HepG2 (cell line): Measurements from ENCODE around the gene FGD6. TPM values are rescaled to one million over a fixed set of nuclear protein-coding genes. Genes with fewer than 3 reads are reported as not detected.

Source experiments
- ADNP ChIP-seq: sonication (generic); formaldehyde crosslinking; IDR thresholded peaks from 2 replicates; pipeline ENCODE4 v1.4.0; 2020; ENCODE audit warnings: missing genetic modification reagents
- ERF ChIP-seq: IDR thresholded peaks from 2 replicates; pipeline ENCODE4 v1.6.1; 2018; ENCODE audit warnings: missing biosample characterization, missing genetic modification reagents
- HOXA5 ChIP-seq: sonication (generic); formaldehyde crosslinking; IDR thresholded peaks from 2 replicates; pipeline ENCODE4 v1.4.0; 2020; ENCODE audit warnings: missing genetic modification reagents
- KDM2A ChIP-seq: sonication (generic); formaldehyde crosslinking; IDR thresholded peaks from 2 replicates; pipeline ENCODE4 v1.4.0; 2020; ENCODE audit warnings: low read depth, missing genetic modification reagents, borderline replicate concordance
- NPAS2 ChIP-seq: sonication (generic); formaldehyde crosslinking; IDR thresholded peaks from 2 replicates; pipeline ENCODE4 v1.8.0; 2022; ENCODE audit warnings: mild to moderate bottlenecking, missing genetic modification reagents, borderline replicate concordance
- POLR2A ChIP-seq, 2 experiments: IDR thresholded peaks; 2 replicates each; pipeline ENCODE4 v1.6.1; 2011; ENCODE audit warnings: low read depth in 2 of 2, low read length in 2 of 2, mild to moderate bottlenecking in 1 of 2, moderate library complexity in 1 of 2; ENCODE audit not compliant: insufficient read depth in 1 of 2
- RFX3 ChIP-seq: IDR thresholded peaks from 2 replicates; pipeline ENCODE4 v1.6.1; 2016; ENCODE audit warnings: missing biosample characterization, missing genetic modification reagents
- SOX6 ChIP-seq, 2 experiments: fragments of 450-650 bp in 1 of 2; sonication (generic) in 1 of 2; formaldehyde crosslinking in 1 of 2; IDR thresholded peaks; 2 replicates each; pipeline versions ENCODE4 v1.4.0 to v1.6.1; 2017 to 2020; ENCODE audit warnings: antibody characterized with exemption in 1 of 2, mild to moderate bottlenecking in 1 of 2, missing genetic modification reagents in 1 of 2
- ZBTB7A ChIP-seq: sonication (generic); formaldehyde crosslinking; IDR thresholded peaks from 2 replicates; pipeline ENCODE4 v1.8.0; 2022; ENCODE audit warnings: mild to moderate bottlenecking, missing genetic modification reagents
- ZKSCAN8 ChIP-seq: IDR thresholded peaks from 2 replicates; pipeline ENCODE4 v1.6.1; 2016; ENCODE audit warnings: borderline replicate concordance, missing genetic modification reagents, missing compliant biosample characterization
- ZNF382 ChIP-seq: sonication (generic); formaldehyde crosslinking; IDR thresholded peaks from 2 replicates; pipeline ENCODE4 v1.5.0; 2020; ENCODE audit warnings: missing genetic modification reagents, mild to moderate bottlenecking, borderline replicate concordance
- ZNF547 ChIP-seq: sonication (generic); formaldehyde crosslinking; IDR thresholded peaks from 2 replicates; pipeline ENCODE4 v1.5.1; 2020; ENCODE audit warnings: mild to moderate bottlenecking, missing genetic modification reagents
- ZNF615 ChIP-seq: sonication (generic); formaldehyde crosslinking; IDR thresholded peaks from 2 replicates; pipeline ENCODE4 v1.5.0; 2020; ENCODE audit warnings: mild to moderate bottlenecking, missing genetic modification reagents, borderline replicate concordance
- ZZZ3 ChIP-seq: sonication (generic); formaldehyde crosslinking; IDR thresholded peaks from 2 replicates; pipeline ENCODE4 v1.4.0; 2020; ENCODE audit warnings: missing genetic modification reagents, mild to moderate bottlenecking, borderline replicate concordance
- polyA plus RNA-seq, 8 experiments: library from polyadenylated mRNA; depleted of rRNA in 3 of 8; stranded (reverse) in 7 of 8; unstranded in 1 of 8; fragments of >200 nt; fragmentation: Illumina TruSeq in 4 of 8; extraction: Trizol in 4 of 8; gene quantifications; 2 replicates each; pipeline versions ENCODE4 v1.2.1 to v1.2.3, GENCODE V29; 2011 to 2016; ENCODE audit warnings: low read depth in 4 of 8, missing spikeins in 1 of 8, mixed read lengths in 1 of 8; ENCODE audit not compliant: insufficient read depth in 1 of 8
- total RNA-seq, 5 experiments: library from RNA; depleted of rRNA; stranded (reverse); fragments of >200 nt; fragmentation: Illumina TruSeq; extraction: Trizol; gene quantifications; 2 replicates each; pipeline ENCODE4 v1.2.3, GENCODE V29; 2016; ENCODE audit warnings: low read depth in 1 of 5
- TF ChIP-seq, protein P1 (sequence below): sonication (generic); formaldehyde crosslinking; IDR thresholded peaks from 2 replicates; pipeline ENCODE4 v1.4.0; 2020; ENCODE audit warnings: missing genetic modification reagents; ENCODE audit errors: not compliant biosample characterization
- TF ChIP-seq, protein P2 (sequence below): sonication (generic); formaldehyde crosslinking; IDR thresholded peaks from 2 replicates; pipeline ENCODE4 v1.4.0; 2020; ENCODE audit warnings: missing genetic modification reagents
- TF ChIP-seq, protein P3 (sequence below): sonication (generic); formaldehyde crosslinking; IDR thresholded peaks from 2 replicates; pipeline ENCODE4 v1.5.1; 2020; ENCODE audit warnings: mild to moderate bottlenecking, moderate library complexity, missing genetic modification reagents
- TF ChIP-seq, protein P4 (sequence below): sonication (generic); formaldehyde crosslinking; IDR thresholded peaks from 2 replicates; pipeline ENCODE4 v1.5.0; 2020; ENCODE audit warnings: missing genetic modification reagents, mild to moderate bottlenecking, borderline replicate concordance
- TF ChIP-seq, protein P5 (sequence below): sonication (generic); IDR thresholded peaks from 2 replicates; pipeline ENCODE4 v1.6.1; 2016; ENCODE audit warnings: low read depth, borderline replicate concordance

Gene FGD6
- total and polyA plus RNA-seq, 2 of the 13 experiments (the other 11 are each of a cell fraction or from before 2014, with no cell fraction given) = 2.2 to 4.3 TPM

DNA sequence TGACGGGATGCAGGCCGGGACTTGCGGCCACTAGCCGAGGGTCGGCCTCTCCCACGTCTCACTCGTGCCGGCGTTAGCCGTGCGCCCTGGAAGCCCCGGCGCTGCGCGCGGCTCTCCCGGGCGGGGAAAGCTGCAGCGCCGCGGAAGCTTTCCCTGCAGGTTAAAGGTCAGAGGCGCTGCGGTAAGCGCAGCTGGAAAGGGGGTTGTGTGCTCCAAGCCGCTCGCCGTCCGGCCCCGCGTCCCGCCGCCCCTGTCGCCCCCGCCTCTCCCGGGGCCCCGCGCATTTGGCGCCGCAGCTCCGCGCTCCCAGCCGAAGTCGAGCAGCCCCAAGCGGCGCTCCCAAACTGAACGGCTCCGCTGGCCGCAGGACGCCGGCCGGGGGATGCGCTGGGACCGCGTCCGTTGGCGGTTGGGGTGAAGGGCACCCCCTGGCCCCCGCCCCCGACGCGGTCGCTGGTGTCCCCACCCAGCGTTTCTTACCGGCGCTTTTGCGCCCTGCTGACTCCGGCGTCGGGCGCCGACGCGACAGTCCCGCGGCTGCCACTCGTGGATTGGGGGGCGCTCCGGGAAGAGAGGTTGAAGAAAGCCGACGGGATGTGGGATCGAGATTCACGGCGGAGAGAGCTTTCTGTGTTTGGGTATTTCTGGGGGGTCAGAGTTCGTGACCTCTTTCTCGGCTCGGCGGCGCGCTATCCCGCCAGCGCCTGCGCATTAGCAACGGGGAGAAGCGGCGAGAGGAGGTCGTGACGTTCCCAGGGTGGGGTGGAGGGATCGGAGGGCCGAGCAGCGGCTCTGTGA is 144.2 kb downstream of the FGD6 start, which contains the start of gene NR2C1 (continued):
- TF ChIP-seq, protein P1, sequence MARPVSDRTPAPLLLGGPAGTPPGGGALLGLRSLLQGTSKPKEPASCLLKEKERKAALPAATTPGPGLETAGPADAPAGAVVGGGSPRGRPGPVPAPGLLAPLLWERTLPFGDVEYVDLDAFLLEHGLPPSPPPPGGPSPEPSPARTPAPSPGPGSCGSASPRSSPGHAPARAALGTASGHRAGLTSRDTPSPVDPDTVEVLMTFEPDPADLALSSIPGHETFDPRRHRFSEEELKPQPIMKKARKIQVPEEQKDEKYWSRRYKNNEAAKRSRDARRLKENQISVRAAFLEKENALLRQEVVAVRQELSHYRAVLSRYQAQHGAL = no peak
- no peak for TF ChIP-seq SOX6 (IDR thresholded peaks at IDR 0.05)
- TF ChIP-seq SOX6 (CRISPR knock-in tag; IDR thresholded peaks at IDR 0.05) = peak; percentile 54
- TF ChIP-seq KDM2A (CRISPR knock-in tag) = peak; percentile 67
- TF ChIP-seq RFX3 (CRISPR knock-in tag) = no peak
- TF ChIP-seq, protein P2, sequence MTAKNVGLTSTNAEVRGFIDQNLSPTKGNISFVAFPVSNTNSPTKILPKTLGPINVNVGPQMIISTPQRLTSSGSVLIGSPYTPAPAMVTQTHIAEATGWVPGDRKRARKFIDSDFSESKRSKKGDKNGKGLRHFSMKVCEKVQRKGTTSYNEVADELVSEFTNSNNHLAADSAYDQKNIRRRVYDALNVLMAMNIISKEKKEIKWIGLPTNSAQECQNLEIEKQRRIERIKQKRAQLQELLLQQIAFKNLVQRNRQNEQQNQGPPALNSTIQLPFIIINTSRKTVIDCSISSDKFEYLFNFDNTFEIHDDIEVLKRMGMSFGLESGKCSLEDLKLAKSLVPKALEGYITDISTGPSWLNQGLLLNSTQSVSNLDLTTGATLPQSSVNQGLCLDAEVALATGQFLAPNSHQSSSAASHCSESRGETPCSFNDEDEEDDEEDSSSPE = peak; percentile 60; the same call in 1 of the 2 replicates
- TF ChIP-seq ZKSCAN8 (CRISPR knock-in tag) = no peak
- TF ChIP-seq ERF (CRISPR knock-in tag) = no peak; the same call in 1 of the 2 replicates
- TF ChIP-seq, protein P3, sequence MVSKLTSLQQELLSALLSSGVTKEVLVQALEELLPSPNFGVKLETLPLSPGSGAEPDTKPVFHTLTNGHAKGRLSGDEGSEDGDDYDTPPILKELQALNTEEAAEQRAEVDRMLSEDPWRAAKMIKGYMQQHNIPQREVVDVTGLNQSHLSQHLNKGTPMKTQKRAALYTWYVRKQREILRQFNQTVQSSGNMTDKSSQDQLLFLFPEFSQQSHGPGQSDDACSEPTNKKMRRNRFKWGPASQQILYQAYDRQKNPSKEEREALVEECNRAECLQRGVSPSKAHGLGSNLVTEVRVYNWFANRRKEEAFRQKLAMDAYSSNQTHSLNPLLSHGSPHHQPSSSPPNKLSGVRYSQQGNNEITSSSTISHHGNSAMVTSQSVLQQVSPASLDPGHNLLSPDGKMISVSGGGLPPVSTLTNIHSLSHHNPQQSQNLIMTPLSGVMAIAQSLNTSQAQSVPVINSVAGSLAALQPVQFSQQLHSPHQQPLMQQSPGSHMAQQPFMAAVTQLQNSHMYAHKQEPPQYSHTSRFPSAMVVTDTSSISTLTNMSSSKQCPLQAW (CRISPR knock-in tag) = peak; percentile 82
- peak; percentile 40; the same call in 1 of the 2 replicates for TF ChIP-seq ZNF547 (CRISPR knock-in tag)
- TF ChIP-seq ZBTB7A = 0 out of 2 replicates have a peak, but pooled peaks have one; percentile 3
- peak; percentile 69; the same call in 1 of the 2 replicates for TF ChIP-seq ZZZ3 (CRISPR knock-in tag)
- no peak for TF ChIP-seq ADNP
- TF ChIP-seq, protein P4, sequence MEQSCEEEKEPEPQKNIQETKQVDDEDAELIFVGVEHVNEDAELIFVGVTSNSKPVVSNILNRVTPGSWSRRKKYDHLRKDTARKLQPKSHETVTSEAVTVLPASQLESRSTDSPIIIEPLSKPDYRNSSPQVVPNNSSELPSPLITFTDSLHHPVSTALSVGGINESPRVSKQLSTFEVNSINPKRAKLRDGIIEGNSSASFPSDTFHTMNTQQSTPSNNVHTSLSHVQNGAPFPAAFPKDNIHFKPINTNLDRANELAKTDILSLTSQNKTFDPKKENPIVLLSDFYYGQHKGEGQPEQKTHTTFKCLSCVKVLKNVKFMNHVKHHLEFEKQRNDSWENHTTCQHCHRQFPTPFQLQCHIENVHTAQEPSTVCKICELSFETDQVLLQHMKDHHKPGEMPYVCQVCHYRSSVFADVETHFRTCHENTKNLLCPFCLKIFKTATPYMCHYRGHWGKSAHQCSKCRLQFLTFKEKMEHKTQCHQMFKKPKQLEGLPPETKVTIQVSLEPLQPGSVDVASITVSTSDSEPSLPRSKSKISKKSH (CRISPR knock-in tag) = 0 out of 2 replicates have a peak, but pooled peaks have one; percentile 66
- TF ChIP-seq, protein P5, sequence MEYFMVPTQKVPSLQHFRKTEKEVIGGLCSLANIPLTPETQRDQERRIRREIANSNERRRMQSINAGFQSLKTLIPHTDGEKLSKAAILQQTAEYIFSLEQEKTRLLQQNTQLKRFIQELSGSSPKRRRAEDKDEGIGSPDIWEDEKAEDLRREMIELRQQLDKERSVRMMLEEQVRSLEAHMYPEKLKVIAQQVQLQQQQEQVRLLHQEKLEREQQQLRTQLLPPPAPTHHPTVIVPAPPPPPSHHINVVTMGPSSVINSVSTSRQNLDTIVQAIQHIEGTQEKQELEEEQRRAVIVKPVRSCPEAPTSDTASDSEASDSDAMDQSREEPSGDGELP = peak; percentile 53; the same call in 1 of the 2 replicates
- no peak for TF ChIP-seq NPAS2 (CRISPR knock-in tag)
- TF ChIP-seq ZNF615 (CRISPR knock-in tag) = no peak
- peak; percentile 40; the same call in 1 of the 2 replicates for TF ChIP-seq HOXA5 (CRISPR knock-in tag)
- no peak for TF ChIP-seq ZNF382
- TF ChIP-seq POLR2A (IDR thresholded peaks at IDR 0.05; ENCODE audit: insufficient read depth in 1 of 2, low read depth in 2 of 2, low read length in 2 of 2) = peak; percentile 65 to 66
